Femur (tissue), 1 donor: ENCODE results near the gene ZNF587.
"Not testable (repeated sequence)": the region's sequence is repeated elsewhere in the genome, so short reads cannot be mapped to it uniquely, and the experiment has no call there.

Source experiments
- DNase-seq: peaks from one replicate; pipeline ENCODE4 v3.0.0-alpha.2; 2017

ZNF587 gene

DNA sequence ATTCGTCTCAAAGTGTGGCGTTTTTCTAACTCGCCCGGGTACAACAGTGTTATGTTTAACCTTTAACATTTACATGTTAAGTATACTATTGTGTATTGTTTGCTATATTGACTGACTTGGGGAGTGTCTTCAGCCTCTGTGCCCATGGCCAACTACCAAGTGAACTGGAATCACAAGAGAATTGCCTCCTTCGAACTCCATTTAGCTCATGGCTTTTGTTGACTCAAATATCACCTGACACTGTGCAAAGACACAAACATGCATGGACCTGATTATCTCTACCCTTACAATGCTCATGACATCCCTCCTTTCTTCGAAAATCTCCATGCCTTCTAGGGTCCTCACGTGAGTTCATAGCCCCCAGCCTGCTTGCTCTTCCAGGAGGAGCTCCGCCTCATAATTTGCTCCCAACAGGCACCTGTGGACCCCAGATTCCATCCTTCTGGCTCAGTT lies 38.5 kb downstream of the ZNF587 start:
- DNase-seq: no peak

- DNase-seq: peak; percentile 89
These were observed 39.0 kb downstream of the ZNF587 start, which contains the start of gene ZNF814 for GRCh38 chr19:57888560-57889231. Gene ZNF814, minus strand, starts transcription at chr19:57889037. Its CDS starts 235 bp downstream, at chr19:57888802.

- DNase-seq: not testable (repeated sequence)
These were observed 41.0 kb downstream of the ZNF587 start for GRCh38 chr19:57890706-57891105.

GRCh38 chr19:57900311-57900710 lies 50.7 kb downstream of the ZNF587 start:
- no peak for DNase-seq

GRCh38 chr19:57903618-57904184 lies 54.0 kb downstream of the ZNF587 start:
- no peak for DNase-seq

- DNase-seq: no peak
These were observed 55.6 kb downstream of the ZNF587 start for GRCh38 chr19:57905258-57905657.

GRCh38 chr19:57907394-57907793 lies 57.7 kb downstream of the ZNF587 start:
- no peak for DNase-seq

DNA sequence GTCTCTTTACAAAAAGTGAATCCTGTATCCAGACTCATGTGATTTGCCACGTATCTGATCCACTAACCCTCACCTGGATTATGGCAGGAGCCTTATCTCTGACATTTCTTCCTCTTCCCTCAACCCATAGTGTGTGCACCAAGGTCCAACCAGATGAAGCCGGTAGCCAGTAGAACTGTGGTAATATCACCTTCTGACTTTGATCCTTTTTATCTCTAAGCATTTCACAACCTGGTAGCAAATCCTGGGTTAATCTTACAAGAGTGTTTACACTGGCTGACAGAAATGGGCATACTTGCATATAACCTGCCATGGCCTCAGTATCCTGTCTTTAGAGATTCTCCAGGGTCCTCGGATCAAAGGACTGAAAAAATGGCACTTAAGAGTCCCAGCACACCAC lies 64.9 kb downstream of the ZNF587 start:
- no peak for DNase-seq
